Body of pancreas (tissue), 4 donors: Measurements from ENCODE around the gene PDLIM7.

Source experiments
- CTCF ChIP-seq, 7 experiments: fragments of 450-650 bp in 4 of 7; fragments of 200-600 bp in 3 of 7; sonication (generic) in 3 of 7; IDR thresholded peaks; one replicate each; pipeline ENCODE4 v1.5.1; 2016 to 2019; ENCODE audit warnings: antibody characterized with exemption in 7 of 7
- POLR2A ChIP-seq, 3 donors: fragments of 450-650 bp; IDR thresholded peaks; one replicate each; pipeline ENCODE4 v1.6.1; 2016; ENCODE audit warnings: antibody characterized with exemption in 3 of 3, mild to moderate bottlenecking in 2 of 3

DNA sequence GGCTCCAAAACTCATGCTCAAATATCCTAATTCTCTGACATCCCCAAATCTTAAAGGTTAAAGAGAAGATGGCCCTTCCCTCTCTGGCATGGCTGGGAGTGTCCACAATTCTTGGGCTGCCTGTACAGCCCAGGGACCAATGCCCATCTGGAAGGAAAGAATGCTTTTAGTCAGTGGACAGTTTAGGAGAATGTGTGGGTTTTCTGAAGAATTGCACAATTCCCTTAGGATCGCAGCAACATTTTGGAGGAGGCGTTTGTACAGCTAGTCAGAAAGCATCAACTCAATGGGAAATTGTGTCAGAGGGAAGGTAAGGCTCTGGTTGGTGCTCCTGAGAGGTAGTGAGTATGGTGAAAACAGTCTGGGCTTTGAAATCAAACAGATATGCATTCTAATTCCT is 42.0 kb upstream of the PDLIM7 start:
- TF ChIP-seq POLR2A (IDR thresholded peaks at IDR 0.05) (no peak), CTCF (IDR thresholded peaks at IDR 0.05) (no peak)
